ENCODE data around the gene LRIG1. TPM values are rescaled to one million over a fixed set of nuclear protein-coding genes. Genes with fewer than 3 reads are reported as not detected.

LRIG1 gene
- total RNA-seq, 1 experiment from 2014 or later = 2.2 TPM

DNA sequence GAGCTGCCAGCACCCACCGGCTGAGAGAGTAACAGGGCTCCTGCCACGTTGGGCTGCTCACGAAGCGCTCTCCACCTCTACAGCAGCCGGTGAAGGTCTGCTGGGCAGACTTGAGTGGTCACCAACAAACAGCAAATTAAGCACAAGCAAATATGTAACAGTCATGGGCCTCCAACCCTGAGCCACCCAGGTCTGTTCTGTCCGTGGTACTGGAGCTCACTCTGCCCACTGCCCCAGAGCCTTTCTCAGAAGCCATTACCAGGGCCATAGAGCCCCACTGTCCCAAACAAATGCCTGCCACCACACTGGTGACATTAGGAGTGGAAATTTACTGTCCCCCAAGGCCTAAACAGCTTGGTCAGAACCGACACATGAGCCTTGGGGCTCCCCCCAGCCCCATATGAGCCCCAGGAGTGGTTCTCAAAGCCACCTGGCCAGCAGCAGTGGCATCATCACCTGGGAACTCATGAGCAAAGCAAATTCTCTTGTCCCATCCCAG, 56.6 kb downstream of the LRIG1 start:
- H2AFZ ChIP-seq (ENCODE audit: low read length) = no peak overlapping the region
- H4K20me1 ChIP-seq (ENCODE audit: low read length) = no peaks in the 10 kb centered on the region
- BruUV-seq (replicated peaks) = no TSS peak
- intact Hi-C loops (cut with micrococcal nuclease) = no loop called here
- DNase-seq = no peak
- peaks cover 8% of the 10 kb centered on the region; the same call in 1 of the 2 replicates for H3K4me1 ChIP-seq (ENCODE audit: insufficient read depth, low read length)
- H3K27ac ChIP-seq (ENCODE audit: low read length) = no peak overlapping the region
- no peak overlapping the region for H3K4me2 ChIP-seq (ENCODE audit: low read length)
- POLR2A ChIA-PET (ENCODE audit: unreplicated experiment) = no interaction called here
- no peaks in the 10 kb centered on the region for H3K9me3 ChIP-seq (ENCODE audit: low read length)
- no peaks in the 10 kb centered on the region for H3K36me3 ChIP-seq (ENCODE audit: low read depth, low read length)
- no peak overlapping the region for H3K4me3 ChIP-seq (ENCODE audit: low read length)
- TF ChIP-seq EZH2 (IDR thresholded peaks at IDR 0.05; ENCODE audit: low read length, unreplicated experiment) (no peak), EZH2phosphoT487 (IDR thresholded peaks at IDR 0.05; ENCODE audit: borderline replicate concordance, low read length) (no peak), CTCF (conservative IDR thresholded peaks at IDR 0.05; ENCODE audit: low read depth, low read length) (no peak)
- H3K79me2 ChIP-seq (ENCODE audit: low read length) = no peaks in the 10 kb centered on the region
- no peaks in the 10 kb centered on the region for H3K27me3 ChIP-seq (ENCODE audit: low read length)
- no peaks in the 10 kb centered on the region for H3K9me2 ChIP-seq (replicated peaks; ENCODE audit: low read length)
- no peak for ATAC-seq
- no peaks in the 10 kb centered on the region for H3F3A ChIP-seq (ENCODE audit: low read length, unreplicated experiment)
- H3K9ac ChIP-seq (ENCODE audit: low read length) = no peak overlapping the region
- CTCF ChIA-PET = no interaction called here

DNA sequence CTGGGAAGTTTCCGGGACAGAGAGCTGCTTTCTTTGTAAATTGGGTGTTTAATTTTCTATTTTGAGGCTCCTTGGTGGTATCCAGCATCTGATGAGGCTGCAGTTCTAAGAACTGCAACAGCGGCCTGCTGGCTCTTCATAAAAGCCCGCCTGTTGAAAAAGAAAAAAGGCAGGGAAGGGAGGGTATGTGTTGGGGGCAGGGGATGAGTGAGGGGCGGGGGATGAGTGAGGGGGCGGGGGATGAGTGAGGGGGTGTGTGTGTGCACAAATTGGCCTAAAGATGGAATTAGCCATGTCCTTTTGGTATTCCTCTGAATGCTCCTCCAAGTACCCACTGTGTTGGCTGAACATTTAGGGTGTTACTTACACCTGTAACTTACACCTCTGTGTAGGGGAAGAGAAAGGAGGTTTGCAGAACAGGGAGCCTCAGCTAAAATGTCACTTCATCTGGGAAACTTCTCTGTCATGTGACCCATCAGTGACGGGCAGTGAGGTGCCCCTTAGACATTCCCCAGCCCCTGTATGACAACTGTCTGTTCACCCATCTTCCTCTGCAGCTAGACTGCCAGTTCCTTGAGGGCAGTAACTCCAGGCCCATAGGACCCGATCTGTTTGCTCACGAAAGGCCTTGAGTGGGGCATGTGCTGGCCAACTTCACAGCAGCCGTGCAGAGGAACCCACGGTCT, 57.6 kb downstream of the LRIG1 start:
- CTCF ChIA-PET = no interaction called here

More for the DNA sequence above, 57.6 kb downstream of the LRIG1 start:
- Histone ChIP-seq H3K9me2 (replicated peaks; ENCODE audit: low read length) (no peaks in the 10 kb centered on the region), H3K4me3 (ENCODE audit: low read length) (no peak overlapping the region), H3K79me2 (ENCODE audit: low read length) (no peaks in the 10 kb centered on the region), H2AFZ (ENCODE audit: low read length) (no peak overlapping the region), H4K20me1 (ENCODE audit: low read length) (no peaks in the 10 kb centered on the region), H3K27ac (ENCODE audit: low read length) (no peak overlapping the region), H3K9me3 (ENCODE audit: low read length) (no peaks in the 10 kb centered on the region), H3K36me3 (ENCODE audit: low read depth, low read length) (no peaks in the 10 kb centered on the region), H3K4me2 (ENCODE audit: low read length) (no peak overlapping the region), H3K4me1 (ENCODE audit: insufficient read depth, low read length) (peaks cover 8% of the 10 kb centered on the region; the same call in 1 of the 2 replicates), H3F3A (ENCODE audit: low read length, unreplicated experiment) (no peaks in the 10 kb centered on the region), H3K9ac (ENCODE audit: low read length) (no peak overlapping the region), H3K27me3 (ENCODE audit: low read length) (no peaks in the 10 kb centered on the region)
- POLR2A ChIA-PET (ENCODE audit: unreplicated experiment) = no interaction called here
- intact Hi-C loops (cut with micrococcal nuclease) = no loop called here
- ATAC-seq = no peak
- BruUV-seq (replicated peaks) = no TSS peak
- no peak for TF ChIP-seq EZH2phosphoT487 (IDR thresholded peaks at IDR 0.05; ENCODE audit: borderline replicate concordance, low read length)
- no peak for TF ChIP-seq CTCF (conservative IDR thresholded peaks at IDR 0.05; ENCODE audit: low read depth, low read length)
- TF ChIP-seq EZH2 (IDR thresholded peaks at IDR 0.05; ENCODE audit: low read length, unreplicated experiment) = no peak
- DNase-seq = no peak

All from PC-3 (cell line).